ENCODE data around the gene SLC30A7. TPM values are rescaled to one million over a fixed set of nuclear protein-coding genes. Genes with fewer than 3 reads are reported as not detected.

Gene SLC30A7
- total RNA-seq, 1 donor from 2014 or later = 36.8 TPM

GRCh38 chr1:101025657-101026429 lies 130.0 kb downstream of the SLC30A7 start, which contains the start of gene DPH5:
Gene DPH5, minus strand, starts transcription at chr1:101025784. Its CDS starts 341 bp downstream, at chr1:101025443.
- DNase-seq (ENCODE audit: low spot score) = peak; percentile 93

- DNase-seq (ENCODE audit: low spot score) = no peak
Measured at GRCh38 chr1:101026430-101026788, 130.5 kb downstream of the SLC30A7 start.

- DNase-seq (ENCODE audit: low spot score) = no peak
Measured at GRCh38 chr1:101027194-101027772, 131.4 kb downstream of the SLC30A7 start.

- no peak for DNase-seq (ENCODE audit: low spot score)
Measured at GRCh38 chr1:101028466-101028865, 132.6 kb downstream of the SLC30A7 start.

GRCh38 chr1:101029184-101029583 lies 133.3 kb downstream of the SLC30A7 start:
- no peak for DNase-seq (ENCODE audit: low spot score)

GRCh38 chr1:101030881-101031280 lies 135.0 kb downstream of the SLC30A7 start:
- no peak for DNase-seq (ENCODE audit: low spot score)

Other genes with a start within 250 kb of the SLC30A7 start
- 37.6 TPM for gene VCAM1, start 176.3 kb upstream of the SLC30A7 start, total RNA-seq (ENCODE audit: insufficient read depth, low replicate concordance)
- 16.4 TPM for gene EXTL2, start 1.2 kb upstream of the SLC30A7 start, total RNA-seq (ENCODE audit: insufficient read depth, low replicate concordance)
- gene DPH5, start 129.7 kb downstream of the SLC30A7 start, total RNA-seq (ENCODE audit: insufficient read depth, low replicate concordance) = 19.5 TPM